IMR-90 (cell line): ENCODE data around the gene MON2. TPM values are rescaled to one million over a fixed set of nuclear protein-coding genes. Genes with fewer than 3 reads are reported as not detected.

Experiments used
- ATAC-seq: fragments of 200-7000 bp; cut with Tn5 transposase; 2 replicates; pipeline ENCODE4 v1.9.1; 2020; ENCODE audit warnings: low read depth, mild to moderate bottlenecking, moderate library complexity
- BruUV-seq: library from RNA; stranded (reverse); fragments of 400-500 nt; replicated peaks from 2 replicates; lab custom pipeline; 2021; lab: Mats Ljungman, UMichigan
- CTCF ChIA-PET: fragments of 300-600 bp; formaldehyde crosslinking; extraction: SDS; loops from one replicate; lab custom pipeline; 2021; ENCODE audit warnings: antibody characterized with exemption; lab: Yijun Ruan, JAX
- POLR2A ChIA-PET: fragments of 300-600 bp; sonication (Branson Sonifier 250); formaldehyde crosslinking; loops from one replicate; lab custom pipeline; 2022; ENCODE audit warnings: antibody characterized with exemption; ENCODE audit not compliant: unreplicated experiment; lab: Charles Lee
- DNase-seq: peaks from one replicate; pipeline ENCODE4 v3.0.0; 2013
- H2AFZ ChIP-seq: replicated peaks from 2 replicates; pipeline ENCODE3; 2013; ENCODE audit warnings: low read length, mild to moderate bottlenecking; ENCODE audit not compliant: poor library complexity
- H2AK5ac ChIP-seq: 2 replicates; pipeline ENCODE4 v1.6.1; 2013; ENCODE audit warnings: low read depth, low read length, inconsistent platforms
- H2AK9ac ChIP-seq: replicated peaks from 2 replicates; pipeline ENCODE3; 2013; ENCODE audit warnings: mild to moderate bottlenecking, low read depth, low read length, moderate library complexity; ENCODE audit not compliant: poor library complexity
- H2BK120ac ChIP-seq: 2 replicates; pipeline ENCODE4 v1.6.1; 2013; ENCODE audit warnings: low read depth, low read length, inconsistent platforms
- H2BK15ac ChIP-seq: 3 replicates; pipeline ENCODE4 v1.6.1; 2013; ENCODE audit warnings: low read depth, low read length, inconsistent platforms
- H2BK20ac ChIP-seq: 2 replicates; pipeline ENCODE4 v1.6.1; 2013; ENCODE audit warnings: low read depth, mild to moderate bottlenecking, inconsistent platforms, low read length, moderate library complexity
- H2BK5ac ChIP-seq: 2 replicates; pipeline ENCODE4 v1.6.1; 2013; ENCODE audit warnings: mild to moderate bottlenecking, low read depth, low read length, inconsistent platforms; ENCODE audit not compliant: poor library complexity, severe bottlenecking
- H3K14ac ChIP-seq: replicated peaks from 2 replicates; pipeline ENCODE4 v1.6.1; 2013; ENCODE audit warnings: low read depth, low read length, inconsistent platforms
- H3K18ac ChIP-seq: 2 replicates; pipeline ENCODE4 v1.6.1; 2013; ENCODE audit warnings: low read depth, low read length, control low read depth
- H3K23ac ChIP-seq: 2 replicates; pipeline ENCODE4 v1.6.1; 2013; ENCODE audit warnings: low read depth, low read length, inconsistent platforms
- H3K27ac ChIP-seq: 2 replicates; pipeline ENCODE4 v1.5.1; 2013; ENCODE audit warnings: mild to moderate bottlenecking, control low read depth, low read length; ENCODE audit not compliant: insufficient read depth
- H3K27me3 ChIP-seq: 2 replicates; pipeline ENCODE4 v1.6.1; 2013; ENCODE audit warnings: low read length; ENCODE audit not compliant: control insufficient read depth, insufficient read depth
- H3K36me3 ChIP-seq: 2 replicates; pipeline ENCODE4 v1.6.1; 2013; ENCODE audit warnings: low read length, mixed read lengths; ENCODE audit not compliant: control insufficient read depth, insufficient read depth
- H3K4ac ChIP-seq: 2 replicates; pipeline ENCODE4 v1.6.1; 2013; ENCODE audit warnings: low read depth, low read length, inconsistent platforms
- H3K4me1 ChIP-seq: 2 replicates; pipeline ENCODE4 v1.6.1; 2013; ENCODE audit warnings: low read length, mixed read lengths; ENCODE audit not compliant: control insufficient read depth, insufficient read depth
- H3K4me2 ChIP-seq: 2 replicates; pipeline ENCODE4 v1.6.1; 2013; ENCODE audit warnings: low read depth, mild to moderate bottlenecking, control low read depth, low read length, moderate library complexity
- H3K4me3 ChIP-seq: 2 replicates; pipeline ENCODE4 v1.5.1; 2013; ENCODE audit warnings: low read depth, mild to moderate bottlenecking, control low read depth, low read length, moderate library complexity; ENCODE audit not compliant: insufficient read depth
- H3K56ac ChIP-seq: 2 replicates; pipeline ENCODE4 v1.6.1; 2013; ENCODE audit warnings: low read length, inconsistent platforms; ENCODE audit not compliant: insufficient read depth; ENCODE audit errors: extremely low read depth
- H3K79me1 ChIP-seq, 2 experiments: 2 replicates each; pipeline ENCODE4 v1.6.1; 2013; ENCODE audit warnings: low read length in 2 of 2, inconsistent platforms in 1 of 2, low read depth in 1 of 2
- H3K9ac ChIP-seq: 2 replicates; pipeline ENCODE4 v1.6.1; 2013; ENCODE audit warnings: low read depth, low read length, control low read depth
- H3K9me1 ChIP-seq: 2 replicates; pipeline ENCODE4 v1.6.1; 2013; ENCODE audit warnings: low read length, inconsistent platforms; ENCODE audit not compliant: insufficient read depth
- H3K9me3 ChIP-seq: 2 replicates; pipeline ENCODE4 v1.6.1; 2013; ENCODE audit warnings: low read length; ENCODE audit not compliant: control insufficient read depth, insufficient read depth
- H4K20me1 ChIP-seq: 2 replicates; pipeline ENCODE4 v1.6.1; 2013; ENCODE audit warnings: low read length, inconsistent platforms; ENCODE audit not compliant: insufficient read depth
- H4K5ac ChIP-seq: 2 replicates; pipeline ENCODE4 v1.6.1; 2013; ENCODE audit warnings: mild to moderate bottlenecking, low read depth, low read length, control low read depth
- H4K8ac ChIP-seq, 2 experiments: 2 replicates each; pipeline ENCODE4 v1.6.1; 2013; ENCODE audit warnings: low read depth in 2 of 2, low read length in 2 of 2, control low read depth in 1 of 2, inconsistent platforms in 1 of 2
- H4K91ac ChIP-seq: 2 replicates; pipeline ENCODE4 v1.6.1; 2013; ENCODE audit warnings: low read depth, low read length, inconsistent platforms; ENCODE audit not compliant: insufficient read depth
- MAFK ChIP-seq: IDR thresholded peaks from 2 replicates; pipeline ENCODE4 v1.6.1; 2012; ENCODE audit warnings: low read depth, low read length, improper control_type of control experiment
- POLR2A ChIP-seq: IDR thresholded peaks from 2 replicates; pipeline ENCODE4 v1.6.1; 2012; ENCODE audit warnings: mild to moderate bottlenecking, low read depth, low read length
- RCOR1 ChIP-seq: IDR thresholded peaks from 2 replicates; pipeline ENCODE4 v1.6.1; 2012; ENCODE audit warnings: mild to moderate bottlenecking, low read length, improper control_type of control experiment; ENCODE audit not compliant: insufficient replicate concordance
- WGBS, 2 experiments: methylation state at CpG; one replicate each; pipeline versions ENCODE4 v1.1.5 to v1.1.7; 2013; ENCODE audit warnings: missing lambda C conversion rate in 2 of 2; ENCODE audit not compliant: insufficient read length in 1 of 2; ENCODE audit errors: extremely low coverage in 2 of 2; 5-methylcytosine and 5-hydroxymethylcytosine counted together
- dilution Hi-C: fragments of 300-500 bp; cut with HindIII; formaldehyde crosslinking; loops from one replicate; pipeline ENCODE4 v1.14.3; 2018; ENCODE audit warnings: low sequenced_read_pairs; ENCODE audit not compliant: unreplicated experiment
- in situ Hi-C: fragments of 300-500 bp; cut with MboI; formaldehyde crosslinking; loops from 3 replicates; pipeline ENCODE4 v1.14.3; 2019; ENCODE audit warnings: low sequenced_read_pairs, inconsistent platforms, mixed read lengths
- intact Hi-C: fragments of 100-400 bp; cut with micrococcal nuclease; formaldehyde crosslinking; loops from 2 replicates; pipeline ENCODE4 v1.10.0; 2022
- polyA plus RNA-seq, 3 experiments: library from polyadenylated mRNA; depleted of rRNA; stranded (reverse); fragments of >200 nt; gene quantifications; 2 replicates each; pipeline ENCODE4 v1.2.3, GENCODE V29; 2012; ENCODE audit warnings: low replicate concordance in 1 of 3
- total RNA-seq: library from RNA; depleted of rRNA; stranded (reverse); fragments of >200 nt; gene quantifications from 2 replicates; pipeline ENCODE4 v1.2.3, GENCODE V29; 2012

Gene MON2
- total and polyA plus RNA-seq, 2 of the 4 experiments (the other 2 are of a cell fraction): 13.2 to 39.3 TPM

- dilution Hi-C loops: no loop called here
- in situ Hi-C loops: no loop called here
- no peak for DNase-seq
Measured at GRCh38 chr12:62635649-62636048, 169.0 kb downstream of the MON2 start.

More at GRCh38 chr12:62635649-62636048, 169.0 kb downstream of the MON2 start:
- Histone ChIP-seq H2BK20ac (no peak overlapping the region), H3K4ac (no peak overlapping the region), H3K56ac (no peak overlapping the region), H3K36me3 (no peaks in the 10 kb centered on the region), H3K23ac (no peak overlapping the region), H3K4me1 (peaks cover 2% of the 10 kb centered on the region; the same call in 1 of the 2 replicates), H2BK15ac (no peak overlapping the region), H2BK5ac (no peak overlapping the region), H4K8ac (no peak overlapping the region), H3K4me2 (no peak overlapping the region), H3K18ac (no peak overlapping the region), H2AFZ (no peak overlapping the region), H3K9me1 (0 out of 2 replicates have a peak, but pooled peaks cover 3% of the 10 kb centered on the region), H3K4me3 (no peak overlapping the region), H4K91ac (no peak overlapping the region), H2AK9ac (no peak overlapping the region), H2BK120ac (no peak overlapping the region), H3K27ac (no peak overlapping the region), H3K14ac (no peak overlapping the region), H3K9me3 (0 out of 2 replicates have a peak, but pooled peaks cover 2% of the 10 kb centered on the region), H4K5ac (no peak overlapping the region), H2AK5ac (no peak overlapping the region), H3K27me3 (no peaks in the 10 kb centered on the region; the same call in 1 of the 2 replicates), H3K9ac (no peak overlapping the region), H3K79me1 (no peaks in the 10 kb centered on the region), H4K20me1 (no peaks in the 10 kb centered on the region)
- ChIA-PET CTCF (no interaction called here), POLR2A (no interaction called here)
- intact Hi-C loops: no loop called here
- WGBS, 2 experiments: no CpG with 5 or more reads among the region's 1 CpG
- ATAC-seq: no peak
- no TSS peak for BruUV-seq
- TF ChIP-seq MAFK (no peak), RCOR1 (no peak), POLR2A (no peak)
